Stimulated activated naive CD8-positive, alpha-beta T cell treated with anti-CD3 and anti-CD28 coated beads, Interleukin-15, Interleukin-2, amounts not matched to agents 100 U/mL and 50 U/mL, for 24 hours (primary cell): Measurements from ENCODE around the gene MST1R.
"Not testable (repeated sequence)": the region's sequence is repeated elsewhere in the genome, so short reads cannot be mapped to it uniquely, and the experiment has no call there.

Source experiments
- ATAC-seq: fragments of 150-1000 bp; cut with Tn5 transposase; one replicate; pipeline ENCODE4 v1.10.0; 2021
- DNase-seq: peaks from one replicate; pipeline ENCODE4 v3.0.0; 2021

MST1R gene

DNA sequence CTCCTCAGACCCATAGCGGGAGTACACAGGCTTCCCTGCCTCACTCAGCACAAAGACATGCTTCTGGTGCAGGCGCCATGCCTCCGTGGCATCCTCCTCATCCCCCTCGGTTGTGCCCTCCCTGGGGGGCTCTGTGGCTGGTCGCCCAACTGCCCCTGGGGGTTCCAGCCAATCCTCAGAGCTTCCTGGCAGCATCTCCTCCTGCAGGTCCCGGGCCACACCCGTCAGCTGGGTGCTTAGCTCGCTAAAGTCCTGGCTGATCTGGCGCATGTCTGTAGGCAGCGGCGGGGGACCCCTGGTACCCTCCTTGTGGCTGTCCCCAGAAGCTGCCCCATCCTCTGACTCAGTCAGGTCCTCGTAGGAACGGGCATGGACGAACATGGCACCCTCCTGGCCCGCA lies 7.9 kb upstream of the MST1R start:
- ATAC-seq: no peak

DNA sequence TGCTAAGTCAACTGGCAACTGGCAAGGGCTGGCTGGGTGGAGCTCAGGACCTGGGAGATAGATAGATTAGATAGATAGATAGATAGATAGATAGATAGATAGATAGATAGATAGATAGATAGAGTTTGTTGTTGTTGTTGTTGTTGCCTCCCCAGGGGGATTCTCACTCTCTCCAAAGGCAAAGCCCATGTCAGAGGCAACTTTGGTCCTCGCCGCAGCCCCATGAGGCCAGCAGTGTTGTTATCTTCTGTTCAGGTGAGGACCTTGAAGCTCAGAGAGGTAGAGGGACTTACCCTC lies 7.4 kb upstream of the MST1R start:
- DNase-seq (no peak), ATAC-seq (no peak)

More for the DNA sequence above, 7.9 kb upstream of the MST1R start:
- DNase-seq: no peak

DNA sequence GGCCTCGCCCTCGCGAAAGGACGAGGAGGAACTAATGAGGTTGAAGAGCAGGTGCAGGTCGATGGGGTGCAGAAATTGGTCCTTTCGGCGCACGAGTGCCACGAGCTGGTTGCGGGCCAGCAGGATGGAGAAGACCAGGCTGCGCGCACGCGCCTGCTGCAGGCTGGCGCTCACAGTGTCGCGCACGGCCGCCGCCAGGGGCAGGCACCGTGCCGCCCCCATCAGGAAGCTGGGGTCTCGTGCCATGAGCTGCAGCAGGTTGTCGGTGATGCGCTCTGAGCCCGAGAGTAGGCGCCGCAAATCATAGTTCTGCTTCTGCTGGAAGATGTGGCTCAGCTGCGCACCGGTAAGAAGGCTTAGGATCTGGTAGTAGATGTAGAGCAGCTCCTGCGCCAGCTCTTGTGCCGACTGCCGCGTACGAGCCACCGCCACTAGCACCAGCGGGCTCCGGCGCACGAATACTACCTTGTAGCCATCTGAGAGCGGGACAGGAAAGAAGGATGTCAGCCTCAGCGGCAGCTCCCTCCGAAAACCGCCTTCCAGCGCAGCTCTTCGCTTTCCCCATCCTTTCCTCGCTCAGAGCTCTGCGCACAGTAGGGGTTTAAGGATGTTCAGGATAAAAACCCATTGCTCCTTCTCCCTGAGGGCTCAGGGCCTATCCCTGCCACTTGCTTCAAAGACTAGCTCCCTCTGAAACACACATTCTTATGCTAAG lies 6.9 kb upstream of the MST1R start:
- ATAC-seq (no peak), DNase-seq (no peak)

DNA sequence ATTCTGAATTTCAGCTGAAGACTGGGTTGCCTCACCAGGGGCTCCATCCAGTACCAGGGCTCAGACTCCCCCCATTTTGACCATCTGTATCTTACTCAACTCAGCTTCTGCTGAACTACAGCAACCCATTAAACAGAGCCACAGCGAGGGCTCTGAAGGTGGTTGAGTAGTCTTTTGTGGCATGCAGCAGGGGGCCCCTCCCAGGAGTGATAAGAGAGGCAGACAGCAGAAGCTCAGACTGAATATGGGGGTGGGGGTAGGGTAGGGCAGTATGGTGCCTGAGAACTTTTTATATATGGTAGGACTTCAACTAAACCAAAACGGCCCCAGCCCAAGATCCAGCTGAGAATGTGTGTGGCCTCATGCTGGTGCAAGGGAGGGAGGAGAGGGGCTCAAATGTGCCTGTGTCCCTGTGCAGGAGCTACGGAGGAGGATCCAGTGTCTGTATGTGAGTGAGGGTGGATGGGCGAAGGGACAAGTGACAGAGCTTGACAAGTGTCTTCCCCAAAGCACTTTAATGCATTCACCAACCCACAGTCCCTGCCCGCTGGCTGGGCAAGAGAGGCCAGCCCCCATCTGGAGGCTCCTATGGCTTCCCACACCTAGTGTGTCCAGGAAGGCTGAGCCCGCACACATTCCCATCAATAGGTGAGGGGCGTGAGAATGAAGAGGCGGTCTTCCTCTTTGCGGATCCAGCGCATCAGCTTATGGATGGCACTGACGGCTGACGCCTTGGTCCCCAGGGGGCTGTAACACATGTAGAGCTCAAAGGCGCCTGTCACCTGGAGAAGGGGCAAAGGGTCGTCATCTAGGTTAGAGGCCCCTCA lies 4.9 kb upstream of the MST1R start:
- no peak for DNase-seq
- no peak for ATAC-seq

DNA sequence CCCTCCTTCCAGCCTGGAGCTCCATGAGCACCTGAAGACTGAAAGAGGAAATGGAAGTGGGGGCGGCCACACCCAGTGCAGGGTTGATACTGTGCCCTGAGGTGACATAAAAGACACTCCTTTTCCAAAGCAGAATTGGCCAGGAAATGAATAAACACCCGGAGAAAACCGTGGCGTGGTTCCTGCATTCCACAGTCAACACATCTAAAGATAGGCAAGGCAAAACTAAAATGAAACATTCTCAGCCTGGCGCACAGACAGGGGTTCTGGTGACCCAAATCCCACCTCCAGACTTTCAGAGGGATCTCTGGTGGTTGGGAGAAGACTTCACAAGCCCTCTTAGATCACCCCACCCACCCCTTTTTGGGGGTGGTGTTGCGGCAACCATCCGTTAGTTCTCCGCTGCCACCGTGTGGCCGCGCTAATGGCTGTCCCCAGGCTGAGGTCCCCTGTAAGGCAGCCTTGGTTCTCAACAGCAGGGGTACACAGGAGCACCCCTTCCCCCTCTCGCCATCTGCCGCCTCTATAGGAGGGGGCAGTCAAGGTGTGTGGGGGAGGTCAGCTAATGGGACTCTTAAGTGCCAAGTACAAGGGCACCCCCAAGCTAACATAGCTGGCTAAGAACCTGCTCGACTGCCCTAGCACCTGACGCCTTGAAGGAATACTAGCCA lies 2.5 kb upstream of the MST1R start:
- ATAC-seq: peak; percentile 54

DNA sequence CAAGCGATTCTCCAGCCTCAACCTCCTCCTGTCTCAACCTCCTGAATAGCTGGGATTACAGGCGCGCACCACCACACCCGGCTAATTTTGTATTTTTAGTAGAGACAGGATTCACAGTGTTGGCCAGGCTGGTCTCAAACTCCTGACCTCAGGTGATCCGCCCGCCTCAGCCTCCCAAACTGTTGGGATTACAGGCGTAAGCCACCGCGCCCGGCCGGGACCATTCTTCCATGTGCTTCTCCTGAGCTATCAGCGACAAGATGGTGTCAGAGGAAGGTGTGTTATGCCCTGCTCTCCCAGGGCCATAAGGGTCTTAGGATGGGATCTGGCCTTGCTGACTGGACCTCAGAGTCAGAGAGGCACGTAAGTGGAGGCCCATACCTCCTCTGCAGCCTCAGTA lies 775 bp upstream of the MST1R start:
- ATAC-seq, DNase-seq: not testable (repeated sequence)

More for the DNA sequence above, 2.5 kb upstream of the MST1R start:
- DNase-seq: peak; percentile 65

DNA sequence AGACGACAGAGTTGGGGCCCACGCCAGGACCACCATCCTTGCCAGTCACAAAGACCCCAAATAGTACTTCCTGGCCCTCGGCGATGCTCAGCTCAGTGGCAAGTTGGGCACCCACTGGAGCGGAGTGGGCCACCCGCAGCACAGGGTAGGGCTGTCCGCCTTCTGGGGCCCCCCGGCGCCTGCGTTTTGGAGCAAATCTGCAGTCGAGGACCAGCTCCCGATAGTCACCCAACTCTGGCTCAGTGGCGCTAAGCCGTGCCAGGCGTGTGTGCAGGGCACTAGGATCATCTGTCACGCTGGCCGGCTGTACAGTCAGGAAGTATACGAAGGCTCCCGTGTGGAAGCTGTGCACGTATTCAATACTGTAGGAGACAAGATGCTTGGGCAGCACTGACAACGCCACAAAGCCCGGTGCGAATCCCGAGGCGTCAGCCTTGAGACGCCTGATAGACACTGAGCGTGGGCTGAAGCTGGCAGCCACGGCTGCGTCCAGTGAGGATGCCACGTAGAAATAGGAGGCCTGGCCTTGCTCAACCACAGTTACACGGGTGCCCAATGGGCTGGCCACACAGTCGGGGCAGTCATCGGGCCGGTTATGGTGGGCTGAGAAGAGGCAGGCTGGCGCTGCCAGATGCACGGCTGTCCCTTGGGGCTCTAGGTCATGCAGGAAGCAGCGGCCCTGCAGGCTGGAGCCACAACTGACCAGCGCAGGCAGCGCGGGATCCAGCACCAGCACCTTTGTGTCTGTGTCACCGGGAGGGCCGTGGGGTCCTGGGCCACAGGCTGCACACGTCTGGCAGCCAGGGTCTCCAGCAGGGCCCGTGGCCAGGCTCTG lies 945 bp downstream of the MST1R start:
- ATAC-seq (no peak), DNase-seq (no peak)

DNA sequence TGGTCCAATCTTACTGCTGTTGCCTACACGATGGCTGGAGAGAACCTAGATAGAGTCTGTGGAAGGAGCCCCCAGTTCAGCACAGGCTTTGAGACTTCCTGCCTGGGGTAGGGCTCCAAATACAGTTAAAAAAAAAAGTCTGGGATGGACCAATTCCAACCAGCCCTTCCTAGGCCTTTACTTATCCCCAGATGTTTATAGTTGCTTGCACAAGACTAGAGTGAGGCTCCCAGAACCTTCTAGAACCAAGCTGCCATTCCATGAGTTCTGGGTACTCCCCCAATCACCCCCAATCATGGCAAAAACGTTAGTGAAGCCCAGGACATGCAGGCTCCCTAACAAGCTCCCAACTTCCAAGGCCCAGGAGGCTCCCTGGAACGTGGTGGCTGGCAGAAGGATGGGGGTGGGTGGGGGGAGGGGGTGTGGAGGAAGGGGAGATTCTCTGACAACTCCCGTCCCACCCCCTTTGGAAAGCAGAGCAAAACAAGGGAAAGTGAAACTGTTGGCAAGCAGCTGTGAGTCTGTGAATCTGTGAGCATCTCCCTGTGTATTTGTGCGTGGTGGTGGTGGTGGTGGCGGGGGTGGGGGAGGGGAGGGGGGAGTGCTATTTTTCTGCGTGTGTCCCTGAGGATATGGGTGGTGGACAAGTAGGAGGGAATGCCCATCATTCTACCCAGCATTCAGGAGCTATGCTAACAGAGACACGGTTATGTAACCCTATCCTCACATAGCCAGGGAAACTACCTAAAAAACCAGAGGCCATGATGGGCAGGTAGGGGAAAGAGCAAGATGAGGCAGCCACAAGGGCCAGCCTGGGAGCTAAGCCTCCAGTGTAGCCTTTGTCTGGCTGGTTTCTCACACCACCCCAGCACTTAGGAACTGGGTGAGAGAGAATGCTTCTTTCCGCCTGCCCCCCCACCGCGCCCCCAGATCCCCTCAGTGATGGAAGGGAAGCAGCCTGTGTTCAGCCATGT lies 2.0 kb downstream of the MST1R start:
- ATAC-seq (no peak), DNase-seq (no peak)

DNA sequence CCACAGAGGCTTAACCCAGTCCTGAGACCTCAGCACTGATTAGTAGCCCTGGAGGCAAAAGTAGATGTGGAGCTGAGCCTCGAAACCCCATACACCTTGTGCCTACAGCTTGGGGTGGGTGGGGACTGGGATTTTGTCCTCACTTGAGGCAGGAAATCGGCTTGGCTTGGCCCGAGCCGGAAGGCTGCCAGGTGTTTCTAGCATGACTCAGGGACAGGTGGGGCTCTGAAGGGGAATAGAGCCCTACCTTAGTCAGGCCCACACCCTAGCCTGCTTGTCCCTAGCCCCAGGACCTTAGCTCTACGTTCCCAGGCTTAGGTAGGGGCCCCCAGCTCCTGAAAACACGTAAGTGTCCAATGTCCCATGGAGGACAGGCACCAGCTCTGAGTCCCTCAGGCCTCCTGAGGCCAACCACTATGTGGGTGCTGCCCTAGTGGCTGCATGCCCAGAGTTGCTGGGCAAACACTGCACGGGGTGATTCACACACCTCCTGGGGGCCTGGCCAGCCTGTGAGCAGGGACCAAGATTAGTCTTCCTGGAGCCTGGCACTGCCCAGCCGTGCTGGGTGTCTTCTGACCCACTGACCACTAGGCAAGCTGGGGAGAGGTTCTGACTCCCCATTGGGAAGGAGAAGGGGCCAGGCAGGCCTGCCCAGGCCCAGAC lies 3.1 kb downstream of the MST1R start:
- no peak for DNase-seq
- ATAC-seq: no peak

DNA sequence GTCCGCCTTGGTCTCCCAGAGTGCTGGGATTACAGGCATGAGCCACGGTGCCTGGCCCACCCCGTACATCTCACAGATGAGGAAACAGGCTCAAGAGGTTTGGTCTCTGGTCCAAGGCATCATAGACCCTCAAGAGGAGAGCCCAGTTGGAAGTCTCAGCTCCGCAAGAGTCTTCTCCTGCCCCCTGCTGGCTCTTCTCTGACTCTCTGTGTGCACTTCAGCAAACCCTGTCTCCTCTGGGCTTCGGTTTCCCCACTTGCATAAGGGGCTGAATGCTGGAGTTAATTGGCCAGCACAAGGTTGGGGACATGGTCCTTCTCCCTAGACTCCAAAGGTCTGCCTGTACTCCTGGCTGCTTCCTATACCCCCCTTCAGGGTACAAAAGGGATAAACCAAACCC lies 3.9 kb downstream of the MST1R start:
- ATAC-seq (no peak), DNase-seq (peak; percentile 22)

DNA sequence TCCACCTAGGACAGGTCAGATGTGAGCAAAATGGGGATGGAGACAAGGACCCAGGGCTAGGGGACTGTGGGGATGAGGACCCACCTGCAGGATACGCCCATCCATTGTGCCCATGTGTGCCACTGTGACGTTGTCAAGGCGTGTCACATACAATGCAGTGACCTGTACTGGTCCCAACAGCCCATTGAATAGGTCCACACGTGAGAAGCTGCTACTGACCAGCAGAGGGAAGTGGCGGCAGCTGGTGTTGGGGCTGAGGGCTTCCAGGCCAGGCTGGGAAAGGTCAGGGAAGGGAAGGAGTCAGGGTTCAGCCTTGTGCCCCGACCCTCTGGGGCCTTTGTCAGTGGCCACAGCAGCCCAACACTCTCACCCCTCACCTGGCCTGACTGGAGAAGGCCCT lies 4.7 kb downstream of the MST1R start:
- DNase-seq (no peak), ATAC-seq (no peak)

DNA sequence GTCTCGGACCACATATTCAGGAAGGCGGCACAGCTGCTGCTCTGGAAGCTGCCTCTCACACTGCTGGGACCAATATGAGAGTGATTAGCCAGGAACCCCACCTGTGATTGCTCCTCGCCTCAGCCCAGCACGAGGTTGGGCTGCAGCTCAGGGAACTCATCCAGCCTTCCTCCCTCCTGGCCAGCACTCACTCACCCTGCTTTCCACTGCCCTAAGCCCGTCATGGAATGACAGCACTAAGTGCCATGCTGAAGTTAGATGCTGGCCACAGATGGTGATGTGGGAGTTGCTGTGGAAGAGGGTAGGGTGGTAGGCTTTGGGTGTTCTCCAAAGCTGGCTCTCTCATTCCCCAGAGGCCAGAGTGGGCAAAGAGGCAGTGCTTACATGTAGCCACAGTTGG lies 7.3 kb downstream of the MST1R start:
- DNase-seq (no peak), ATAC-seq (no peak)

DNA sequence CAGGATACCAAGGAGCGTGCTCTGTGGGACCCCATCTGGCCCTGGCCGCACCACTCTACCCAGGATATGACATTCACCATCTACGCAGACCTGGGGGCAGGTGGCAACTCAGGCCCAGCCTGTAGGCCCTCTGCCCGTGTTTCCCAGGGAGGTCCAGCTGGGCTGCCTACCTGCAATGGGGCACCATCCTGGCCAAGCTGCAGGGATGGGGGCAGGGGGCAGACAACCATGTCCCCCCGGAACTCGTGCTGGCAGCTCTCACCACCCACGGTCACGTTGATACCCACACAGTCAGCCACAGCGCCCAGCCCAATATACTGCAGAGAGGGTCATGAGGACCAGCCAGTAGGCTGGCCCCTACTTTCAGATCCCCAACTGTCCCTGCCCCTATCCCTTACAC lies 7.9 kb downstream of the MST1R start:
- ATAC-seq (no peak), DNase-seq (no peak)

DNA sequence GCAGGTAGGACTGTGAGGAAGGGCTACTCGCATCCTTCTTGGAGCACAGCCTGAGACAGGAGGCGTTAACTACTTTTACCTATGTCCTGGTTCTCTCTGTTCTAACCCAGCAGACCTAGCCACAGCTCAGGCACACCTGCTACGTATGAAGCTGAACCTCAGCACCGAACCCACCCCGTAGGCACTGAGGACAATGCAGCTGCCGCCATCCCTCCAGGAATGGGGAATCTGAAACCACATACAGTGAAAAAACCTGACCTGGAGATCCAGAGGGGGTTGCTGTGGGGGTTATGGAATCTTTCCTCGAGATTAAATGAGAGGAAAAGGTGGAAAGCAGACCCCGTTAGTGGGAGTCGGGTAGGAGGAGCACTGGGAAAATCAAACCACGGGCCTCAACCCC lies 14.4 kb downstream of the MST1R start:
- ATAC-seq (no peak), DNase-seq (no peak)

DNA sequence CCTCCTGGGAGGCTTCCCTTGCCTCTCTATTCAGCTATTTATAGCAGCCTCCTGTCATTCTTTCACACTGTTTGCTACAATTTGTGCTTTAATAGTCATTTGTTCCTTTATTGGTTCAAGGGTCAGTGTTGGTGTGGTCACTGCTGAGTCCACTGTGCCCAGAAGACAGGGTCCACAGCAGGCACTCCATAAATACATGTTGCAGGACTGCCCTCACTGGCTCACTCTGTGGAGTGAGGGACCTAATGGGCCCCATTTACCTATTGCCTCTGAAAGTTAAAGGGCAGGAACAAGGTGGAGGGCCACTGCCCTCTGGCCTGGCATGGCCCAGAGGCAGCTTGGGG lies 16.8 kb downstream of the MST1R start:
- DNase-seq: no peak
- no peak for ATAC-seq

DNA sequence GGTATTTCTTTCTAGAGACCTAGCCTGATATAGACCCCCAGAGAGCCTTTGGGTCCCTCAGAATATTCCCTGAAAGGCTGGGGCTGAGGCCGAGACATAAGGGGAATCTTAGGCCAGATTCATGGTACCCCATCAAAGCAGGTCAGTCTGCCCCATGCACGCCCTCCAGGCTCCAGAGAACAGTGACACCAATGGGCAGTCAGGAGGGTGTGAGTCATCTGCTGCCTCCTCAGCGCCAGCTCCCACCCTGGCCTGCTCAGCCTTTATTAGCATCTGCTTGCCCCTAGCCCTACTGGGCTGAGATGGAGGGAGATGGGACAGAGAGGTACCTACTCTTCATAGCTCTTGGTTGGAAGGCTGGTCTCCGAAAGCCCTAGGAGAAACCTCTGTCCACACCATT lies 19.7 kb downstream of the MST1R start:
- ATAC-seq: no peak
- no peak for DNase-seq

DNA sequence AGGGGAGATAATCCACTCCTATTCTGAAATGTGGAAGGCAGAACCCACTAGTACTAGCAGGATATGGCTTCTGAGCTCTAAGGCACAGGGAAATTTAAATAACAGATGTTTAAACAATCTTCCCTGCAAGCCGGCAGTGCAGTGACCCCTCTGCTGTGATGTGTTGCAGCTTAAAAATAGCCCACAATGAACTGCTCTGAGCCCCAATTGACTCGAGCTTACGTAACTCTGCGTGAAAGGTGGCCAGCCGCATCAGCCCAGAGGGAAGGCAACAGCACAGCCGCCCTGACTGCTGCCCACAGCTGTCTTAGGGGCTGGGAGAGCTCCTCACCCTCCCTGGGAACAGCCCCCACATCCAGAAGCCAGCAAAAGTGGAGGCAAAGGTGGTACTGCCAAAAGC lies 21.5 kb downstream of the MST1R start:
- DNase-seq (no peak), ATAC-seq (no peak)

DNA sequence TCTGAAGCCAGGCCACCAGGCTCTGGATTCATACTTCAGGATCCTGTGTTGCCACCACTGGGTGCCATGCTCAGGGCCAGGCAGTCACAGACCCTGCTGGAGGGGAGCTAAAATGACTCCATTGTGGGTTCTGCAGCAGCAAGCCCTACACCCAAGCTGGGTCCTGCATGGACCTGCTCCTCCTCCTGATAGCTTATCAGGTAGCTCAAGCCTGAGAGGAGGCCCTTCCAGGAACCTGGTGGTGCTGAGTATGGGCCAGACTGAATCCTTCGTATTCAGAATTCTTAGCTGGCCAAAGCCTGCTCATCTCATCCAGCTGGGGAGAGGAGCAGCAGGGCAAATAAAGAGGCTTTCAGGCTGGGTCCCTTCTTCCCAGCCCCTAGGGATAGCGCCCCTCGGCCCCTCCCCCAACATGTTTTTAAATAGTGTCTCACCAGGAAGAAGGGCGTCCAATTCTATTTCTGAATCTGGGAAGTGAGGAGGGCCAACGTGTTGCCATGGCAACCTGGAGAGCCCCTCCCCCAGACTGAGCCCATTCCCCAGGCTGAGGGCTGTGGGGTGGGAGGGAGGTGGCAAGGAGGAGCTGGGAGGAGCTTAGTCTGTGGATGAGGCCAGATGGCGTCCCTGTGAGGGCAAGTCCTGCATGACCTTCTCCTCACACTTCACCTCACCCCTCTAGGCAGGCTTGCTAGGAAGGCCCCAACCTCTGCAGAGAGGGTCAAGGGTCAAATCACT lies 22.9 kb downstream of the MST1R start:
- no peak for DNase-seq

DNA sequence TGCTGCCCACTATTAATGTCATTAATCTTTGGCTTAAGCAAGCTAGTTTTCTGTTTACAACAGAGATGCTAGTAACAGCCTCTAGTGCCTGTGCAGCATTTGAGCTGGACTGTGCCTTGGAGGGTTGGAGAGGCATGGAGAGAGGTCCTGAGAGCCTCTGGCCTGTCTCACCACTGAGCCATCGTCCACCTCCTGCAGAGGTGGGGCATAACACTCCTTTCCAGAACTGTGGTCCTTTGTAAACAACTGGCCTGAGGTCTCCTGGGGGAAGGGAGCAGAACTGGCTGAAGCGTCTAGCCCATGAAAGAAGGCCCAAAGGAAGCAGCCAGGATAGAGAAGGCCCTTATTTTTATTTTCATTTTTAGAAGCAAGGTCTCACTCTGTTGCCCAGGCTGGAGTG lies 24.0 kb downstream of the MST1R start:
- ATAC-seq: no peak
- no peak for DNase-seq

More for the DNA sequence above, 22.9 kb downstream of the MST1R start:
- no peak for ATAC-seq

DNA sequence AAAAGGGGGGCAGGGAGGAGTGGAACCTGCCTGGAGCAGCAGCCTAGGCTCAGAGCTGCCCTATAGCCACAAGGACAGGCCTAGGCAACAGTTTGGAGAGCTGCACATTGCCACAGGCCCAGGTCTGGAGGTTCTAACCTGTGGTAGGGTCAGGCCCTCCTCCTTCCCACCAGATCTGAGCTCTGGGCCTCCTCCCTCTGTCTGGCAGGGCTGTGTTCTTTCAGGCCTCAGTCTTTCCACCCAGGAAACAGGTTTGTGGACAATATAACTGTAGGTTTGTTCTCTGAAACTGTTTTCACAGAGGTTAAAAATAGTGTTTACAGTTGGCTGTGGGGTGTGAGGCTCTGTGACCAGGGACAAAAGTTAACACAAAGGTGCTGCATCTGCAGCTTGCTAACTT lies 25.0 kb downstream of the MST1R start:
- DNase-seq (no peak), ATAC-seq (no peak)
